Smooth muscle cell (in vitro differentiated cells): ENCODE results near the gene TMEM30A. TPM values are rescaled to one million over a fixed set of nuclear protein-coding genes. Genes with fewer than 3 reads are reported as not detected.

ENCODE experiments used
- DNase-seq: peaks from one replicate; lab custom pipeline; 2025; ENCODE audit not compliant: unreplicated experiment; lab: John Stamatoyannopoulos, UW
- H2AFZ ChIP-seq: fragments of 200-600 bp; sonication (generic); 2 replicates; pipeline ENCODE4 v1.6.0; 2016; ENCODE audit warnings: antibody characterized with exemption, low read depth, mild to moderate bottlenecking
- H3F3A ChIP-seq: fragments of 200-600 bp; sonication (generic); 2 replicates; pipeline ENCODE4 v1.6.0; 2017; ENCODE audit warnings: antibody characterized with exemption, low read depth
- H3K27ac ChIP-seq: fragments of 200-600 bp; sonication (generic); 2 replicates; pipeline ENCODE4 v1.5.1; 2016; ENCODE audit warnings: low read depth, mild to moderate bottlenecking
- H3K27me3 ChIP-seq: fragments of 200-600 bp; sonication (generic); 2 replicates; pipeline ENCODE4 v1.6.1; 2016; ENCODE audit warnings: low read depth, mild to moderate bottlenecking
- H3K36me3 ChIP-seq: fragments of 200-600 bp; sonication (generic); 2 replicates; pipeline ENCODE4 v1.5.1; 2016; ENCODE audit warnings: low read depth
- H3K4me1 ChIP-seq: fragments of 200-600 bp; sonication (generic); 2 replicates; pipeline ENCODE4 v1.5.1; 2016; ENCODE audit warnings: low read depth
- H3K4me2 ChIP-seq: fragments of 200-600 bp; sonication (generic); 2 replicates; pipeline ENCODE4 v1.6.0; 2016; ENCODE audit warnings: mild to moderate bottlenecking
- H3K4me3 ChIP-seq: fragments of 200-600 bp; sonication (generic); 2 replicates; pipeline ENCODE4 v1.5.1; 2016; ENCODE audit warnings: mild to moderate bottlenecking
- H3K79me2 ChIP-seq: fragments of 200-600 bp; sonication (generic); 2 replicates; pipeline ENCODE4 v1.6.0; 2016; ENCODE audit warnings: low read depth, mild to moderate bottlenecking
- H3K9ac ChIP-seq: fragments of 200-600 bp; sonication (generic); 2 replicates; pipeline ENCODE4 v1.6.0; 2016; ENCODE audit warnings: low read depth
- H3K9me3 ChIP-seq: fragments of 200-600 bp; sonication (generic); replicated peaks from 2 replicates; pipeline ENCODE4 v1.5.1; 2016; ENCODE audit warnings: low read depth
- H4K20me1 ChIP-seq: fragments of 200-600 bp; sonication (generic); 2 replicates; pipeline ENCODE4 v1.6.0; 2016; ENCODE audit warnings: low read depth
- WGBS: methylation state at CpG from one replicate; pipeline ENCODE4 v1.1.7; 2016; ENCODE audit warnings: low lambda C conversion rate; 5-methylcytosine and 5-hydroxymethylcytosine counted together
- polyA plus RNA-seq: library from polyadenylated mRNA; unstranded; fragments of >200 nt; fragmentation: Nextera tagmentation; extraction: Ambion mirVana; gene quantifications from 2 replicates; pipeline ENCODE4 v1.2.1, GENCODE V29; 2016
- total RNA-seq: library from RNA; depleted of rRNA; stranded (reverse); fragments of >200 nt; gene quantifications from 2 replicates; pipeline ENCODE4 v1.2.3, GENCODE V29; 2014
- TF ChIP-seq, protein P1 (sequence below): fragments of 200-600 bp; sonication (generic); IDR thresholded peaks from 2 replicates; pipeline ENCODE4 v1.5.1; 2017; ENCODE audit warnings: borderline replicate concordance, mild to moderate bottlenecking, antibody characterized with exemption; ENCODE audit not compliant: insufficient read depth, poor library complexity, severe bottlenecking

Gene TMEM30A
- total and polyA plus RNA-seq, 2 experiments from 2014 or later = 110 to 230 TPM

DNA sequence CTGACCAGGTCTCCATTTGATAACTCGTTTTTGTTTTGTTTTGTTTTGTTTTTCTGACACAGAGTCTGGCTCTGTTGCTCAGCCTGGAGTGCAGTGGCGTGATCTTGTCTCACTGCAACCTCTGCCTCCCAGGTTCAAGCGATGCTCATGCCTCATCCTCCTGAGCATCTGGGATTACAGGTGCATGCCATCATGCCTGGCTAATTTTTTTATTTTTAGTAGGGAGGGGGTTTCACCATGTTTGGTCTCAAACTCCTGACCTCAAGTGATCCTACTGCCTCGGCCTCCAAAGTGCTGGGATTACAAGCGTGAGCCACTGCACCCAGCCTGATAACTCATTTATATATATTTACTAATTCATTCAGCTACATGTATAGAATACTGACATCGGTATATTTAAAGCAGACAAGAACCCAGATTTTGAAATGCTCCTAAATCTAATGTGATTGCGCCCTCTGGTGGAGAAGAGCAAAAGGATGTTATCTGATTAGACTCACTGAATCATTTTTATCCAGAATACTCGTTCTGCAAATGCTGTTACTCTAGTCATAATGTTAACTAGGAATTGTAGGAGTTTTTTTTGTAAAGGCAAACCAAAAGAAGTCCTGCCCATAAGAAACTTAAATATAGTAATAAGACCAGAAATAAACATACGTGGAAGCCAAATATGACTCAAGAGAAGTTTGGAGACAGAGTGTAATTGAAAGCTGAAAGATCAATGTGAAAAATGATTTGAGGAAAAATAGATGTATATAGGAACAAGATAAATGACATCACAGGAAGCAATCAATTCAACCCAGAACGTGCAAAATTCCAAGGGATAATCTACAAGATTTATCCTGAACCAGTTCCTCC, 73.5 kb downstream of the TMEM30A start:
- no peak for DNase-seq
- WGBS = 35% methylated on average over 10 of the region's 10 CpGs
- Histone ChIP-seq H3K9me3 (no peaks in the 10 kb centered on the region), H3K4me1 (peaks cover 6% of the 10 kb centered on the region), H3K27ac (no peak overlapping the region), H3K79me2 (no peaks in the 10 kb centered on the region), H3K4me3 (no peak overlapping the region), H3K9ac (no peak overlapping the region), H3K36me3 (no peaks in the 10 kb centered on the region), H3K4me2 (no peak overlapping the region), H3K27me3 (peaks cover 16% of the 10 kb centered on the region), H4K20me1 (no peaks in the 10 kb centered on the region), H3F3A (no peaks in the 10 kb centered on the region), H2AFZ (no peak overlapping the region)
- TF ChIP-seq, protein P1, sequence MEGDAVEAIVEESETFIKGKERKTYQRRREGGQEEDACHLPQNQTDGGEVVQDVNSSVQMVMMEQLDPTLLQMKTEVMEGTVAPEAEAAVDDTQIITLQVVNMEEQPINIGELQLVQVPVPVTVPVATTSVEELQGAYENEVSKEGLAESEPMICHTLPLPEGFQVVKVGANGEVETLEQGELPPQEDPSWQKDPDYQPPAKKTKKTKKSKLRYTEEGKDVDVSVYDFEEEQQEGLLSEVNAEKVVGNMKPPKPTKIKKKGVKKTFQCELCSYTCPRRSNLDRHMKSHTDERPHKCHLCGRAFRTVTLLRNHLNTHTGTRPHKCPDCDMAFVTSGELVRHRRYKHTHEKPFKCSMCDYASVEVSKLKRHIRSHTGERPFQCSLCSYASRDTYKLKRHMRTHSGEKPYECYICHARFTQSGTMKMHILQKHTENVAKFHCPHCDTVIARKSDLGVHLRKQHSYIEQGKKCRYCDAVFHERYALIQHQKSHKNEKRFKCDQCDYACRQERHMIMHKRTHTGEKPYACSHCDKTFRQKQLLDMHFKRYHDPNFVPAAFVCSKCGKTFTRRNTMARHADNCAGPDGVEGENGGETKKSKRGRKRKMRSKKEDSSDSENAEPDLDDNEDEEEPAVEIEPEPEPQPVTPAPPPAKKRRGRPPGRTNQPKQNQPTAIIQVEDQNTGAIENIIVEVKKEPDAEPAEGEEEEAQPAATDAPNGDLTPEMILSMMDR = peak; percentile 82

DNA sequence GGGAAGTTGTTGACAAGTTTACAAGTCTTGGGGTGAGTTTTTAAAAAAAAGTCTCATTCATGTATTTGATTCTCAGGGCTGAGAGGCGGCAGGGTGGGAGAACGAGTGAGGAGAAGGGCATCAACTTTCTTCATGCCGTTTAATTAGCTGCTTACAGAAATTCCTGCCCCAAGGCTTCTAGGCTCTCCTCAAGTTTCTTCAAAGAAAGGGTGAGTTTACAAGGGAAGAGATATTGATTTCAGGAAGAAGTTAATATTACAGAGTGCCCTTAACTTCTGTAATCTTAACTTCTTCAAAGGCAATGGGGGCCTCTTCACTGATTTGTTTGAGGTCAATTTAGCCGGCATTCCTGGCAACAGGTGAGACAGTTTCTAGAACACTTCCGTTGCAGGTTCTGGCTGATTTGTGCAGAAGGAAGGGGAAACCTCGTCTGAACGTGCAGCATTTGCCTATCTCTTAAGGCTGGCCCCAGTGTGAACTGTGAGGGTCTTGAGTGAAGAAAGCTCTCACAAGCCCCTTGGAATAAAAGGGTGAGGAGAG, 75.3 kb downstream of the TMEM30A start:
- no peaks in the 10 kb centered on the region for H4K20me1 ChIP-seq
- H3K4me3 ChIP-seq = no peak overlapping the region
- H3K36me3 ChIP-seq = no peaks in the 10 kb centered on the region
- H3K4me2 ChIP-seq = peak overlapping the region; percentile 82
- WGBS = 42% methylated on average over 7 of the region's 7 CpGs
- no peaks in the 10 kb centered on the region for H3K9me3 ChIP-seq
- H3F3A ChIP-seq = no peaks in the 10 kb centered on the region
- peaks cover 6% of the 10 kb centered on the region for H3K4me1 ChIP-seq
- H3K79me2 ChIP-seq = no peaks in the 10 kb centered on the region
- peaks cover 16% of the 10 kb centered on the region for H3K27me3 ChIP-seq
- H3K9ac ChIP-seq = no peak overlapping the region
- DNase-seq = no peak
- H2AFZ ChIP-seq = no peak overlapping the region
- no peak overlapping the region for H3K27ac ChIP-seq
- TF ChIP-seq, protein P1 = no peak

DNA sequence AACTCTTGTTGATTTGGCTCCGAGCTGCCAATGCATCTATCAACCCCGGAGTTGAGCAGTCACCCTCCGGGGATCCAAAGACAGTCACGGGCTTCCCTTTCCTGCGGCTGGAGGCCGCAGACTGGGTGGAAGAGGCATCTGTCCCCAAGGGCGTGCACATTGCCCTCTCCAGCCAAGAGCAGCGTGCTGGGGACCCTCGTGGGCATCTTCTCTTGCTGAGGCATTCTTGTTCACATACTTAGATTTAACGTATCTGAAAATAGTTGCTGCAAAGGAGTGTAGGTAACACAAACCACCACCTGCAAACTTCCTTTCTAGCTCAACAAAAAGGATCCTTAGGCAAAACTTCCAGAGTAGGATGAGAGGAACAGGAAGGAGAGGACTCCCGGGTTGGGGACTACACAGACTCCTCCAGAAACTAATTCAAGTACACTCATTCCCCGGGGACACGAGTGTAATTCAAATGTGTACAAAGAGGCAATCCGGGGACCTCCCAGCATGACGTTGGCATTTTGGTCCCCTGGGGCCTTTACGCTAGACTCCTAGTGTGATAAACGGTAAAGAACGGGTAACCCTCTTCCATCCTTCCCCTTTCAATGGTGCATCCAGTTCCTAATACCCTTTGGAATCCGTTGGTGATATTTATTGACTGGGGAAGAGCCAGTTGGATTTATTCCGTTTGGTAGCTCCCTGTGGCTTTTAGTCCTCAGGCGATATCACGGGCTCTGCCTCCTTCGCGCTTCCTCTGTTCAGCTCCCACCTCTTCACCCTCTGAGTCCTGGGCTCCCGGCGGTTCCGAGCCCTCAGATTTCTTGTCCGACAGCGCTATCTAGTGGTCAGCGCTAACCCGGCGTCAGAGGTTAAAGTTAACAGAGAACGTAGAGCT, 76.1 kb downstream of the TMEM30A start:
- Histone ChIP-seq H3K4me3 (peak overlapping the region; percentile 14), H3K27me3 (peaks cover 22% of the 10 kb centered on the region)
- WGBS = 5% methylated on average over 32 of the region's 33 CpGs

More for the DNA sequence above, 76.1 kb downstream of the TMEM30A start:
- Histone ChIP-seq H3K36me3 (no peaks in the 10 kb centered on the region), H4K20me1 (peaks cover 6% of the 10 kb centered on the region), H3K4me2 (peak overlapping the region; percentile 82), H3F3A (no peaks in the 10 kb centered on the region), H3K79me2 (peaks cover 5% of the 10 kb centered on the region), H3K4me1 (peaks cover 11% of the 10 kb centered on the region), H3K9ac (no peak overlapping the region), H2AFZ (no peak overlapping the region), H3K9me3 (no peaks in the 10 kb centered on the region), H3K27ac (no peak overlapping the region)
- TF ChIP-seq, protein P1 = peak; percentile 95
- DNase-seq = peak; percentile 53
